HT1080 (cell line): ENCODE data around the gene RNLS. TPM values are rescaled to one million over a fixed set of nuclear protein-coding genes. Genes with fewer than 3 reads are reported as not detected.

Source experiments
- DNase-seq: peaks from one replicate; pipeline ENCODE4 v3.0.0-alpha.2; 2015; ENCODE audit warnings: low read depth
- small RNA-seq: library from RNA; depleted of rRNA; stranded (forward); fragments of <200 nt; gene quantifications from one replicate; pipeline ENCODE3, GENCODE V24; 2014
- total RNA-seq: library from RNA; depleted of rRNA; stranded (reverse); fragments of >200 nt; shearing (Covaris generic); gene quantifications from 2 replicates; pipeline ENCODE4 v1.2.3, GENCODE V29; 2014; rRNA removed

Gene RNLS
- total RNA-seq, 1 experiment from 2014 or later: 0.21 TPM

DNA sequence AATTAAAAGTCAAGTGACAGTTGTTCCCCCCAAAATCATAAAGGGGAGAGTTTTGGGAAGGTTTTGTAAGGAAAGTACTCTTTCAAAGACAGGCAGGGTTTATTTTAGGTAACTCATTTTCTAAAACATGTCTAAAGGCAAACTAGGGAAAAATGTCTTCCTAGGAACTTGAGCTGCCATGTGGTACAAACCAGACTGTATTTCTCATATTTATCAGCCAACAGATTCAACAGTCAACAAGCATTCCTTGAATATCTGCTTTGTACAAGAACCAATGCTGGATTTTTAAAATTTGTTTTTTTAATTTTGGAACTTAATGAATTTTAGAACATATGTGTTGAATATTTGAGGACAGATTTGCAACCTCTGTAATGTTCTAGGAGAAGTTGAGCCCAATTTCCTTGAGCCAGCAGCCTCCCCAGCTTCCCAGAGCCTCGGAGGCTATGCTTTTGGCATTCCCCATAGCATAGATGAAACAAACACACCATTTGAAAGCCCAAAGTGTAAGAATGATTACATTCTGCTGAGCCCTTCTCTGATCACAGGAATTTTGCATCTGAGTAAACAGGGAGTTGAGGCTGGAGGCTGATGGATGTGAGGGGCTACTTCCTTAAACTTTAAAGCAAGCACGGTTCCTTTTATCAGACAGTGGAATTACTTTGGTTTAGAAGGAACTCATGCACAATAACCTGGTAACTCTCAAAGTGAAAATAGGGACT, 345.1 kb downstream of the RNLS start:
- DNase-seq: no peak

DNA sequence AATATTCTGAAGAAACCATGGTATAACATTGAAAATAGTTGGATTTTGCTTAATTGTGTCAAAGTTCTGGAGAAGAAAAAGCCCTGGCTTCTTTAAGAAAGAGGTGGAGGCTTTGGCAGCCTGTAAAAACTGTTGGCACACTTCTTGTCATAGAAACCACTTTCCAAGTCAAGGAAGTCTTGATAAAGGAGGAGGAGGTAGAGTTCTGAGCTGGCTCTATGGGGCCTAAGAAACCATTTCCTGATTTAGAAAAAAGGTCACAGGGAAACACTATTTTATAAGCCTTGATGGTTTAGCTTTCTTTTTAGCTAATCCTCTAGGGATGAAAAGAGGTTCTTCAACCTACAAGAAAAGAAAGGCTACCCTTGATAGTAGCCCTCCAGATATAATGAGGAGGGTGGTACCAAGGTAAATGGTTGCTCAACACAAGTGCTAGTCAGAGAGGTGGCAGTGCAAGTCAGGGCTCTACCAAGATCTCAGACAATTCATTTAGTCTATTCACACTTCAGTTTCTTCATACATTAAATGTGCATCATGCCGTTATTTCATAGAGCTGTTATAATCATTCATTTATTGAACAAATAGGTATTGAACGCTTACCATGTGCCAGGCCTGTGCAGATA, 346.9 kb downstream of the RNLS start:
- no peak for DNase-seq

DNA sequence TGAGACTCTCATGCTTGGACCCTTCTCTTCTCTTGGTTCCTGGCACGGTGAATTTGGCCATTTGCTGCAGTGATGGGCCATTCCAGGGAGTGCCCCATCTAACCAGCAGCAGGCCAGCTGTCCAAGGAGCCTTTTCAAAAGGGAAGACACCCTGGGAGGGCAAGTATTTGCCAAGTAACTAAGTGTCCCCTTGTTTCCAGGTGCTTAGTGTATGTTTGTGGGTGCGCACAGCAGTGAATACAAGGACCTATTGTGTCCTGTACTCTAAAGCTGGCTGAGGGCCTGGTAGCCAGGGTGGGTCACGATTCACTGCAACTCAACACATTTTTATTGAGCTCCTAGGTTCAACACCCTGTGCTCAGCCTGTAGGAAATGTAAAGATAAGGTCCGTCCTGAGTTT, 348.8 kb downstream of the RNLS start:
- no peak for DNase-seq

DNA sequence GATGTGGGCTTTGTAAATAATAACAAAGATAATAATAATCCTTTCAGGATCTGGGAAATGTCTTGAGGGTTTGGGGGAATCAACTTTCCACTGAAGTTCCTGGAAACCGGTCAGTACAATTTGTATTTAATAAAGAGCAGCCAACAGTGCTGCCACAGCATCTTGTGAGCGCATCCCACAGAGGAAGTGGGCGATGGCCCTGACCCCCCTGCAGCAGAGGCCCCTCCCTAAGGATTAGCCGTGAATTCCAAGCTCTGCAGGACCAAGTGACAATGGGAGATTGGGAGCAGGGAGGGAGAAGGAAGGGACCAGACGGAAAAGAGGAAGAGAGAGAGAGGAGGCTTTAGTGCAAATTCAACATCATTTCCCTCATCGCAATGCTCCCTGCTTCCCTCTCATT, 349.2 kb downstream of the RNLS start:
- no peak for DNase-seq

DNA sequence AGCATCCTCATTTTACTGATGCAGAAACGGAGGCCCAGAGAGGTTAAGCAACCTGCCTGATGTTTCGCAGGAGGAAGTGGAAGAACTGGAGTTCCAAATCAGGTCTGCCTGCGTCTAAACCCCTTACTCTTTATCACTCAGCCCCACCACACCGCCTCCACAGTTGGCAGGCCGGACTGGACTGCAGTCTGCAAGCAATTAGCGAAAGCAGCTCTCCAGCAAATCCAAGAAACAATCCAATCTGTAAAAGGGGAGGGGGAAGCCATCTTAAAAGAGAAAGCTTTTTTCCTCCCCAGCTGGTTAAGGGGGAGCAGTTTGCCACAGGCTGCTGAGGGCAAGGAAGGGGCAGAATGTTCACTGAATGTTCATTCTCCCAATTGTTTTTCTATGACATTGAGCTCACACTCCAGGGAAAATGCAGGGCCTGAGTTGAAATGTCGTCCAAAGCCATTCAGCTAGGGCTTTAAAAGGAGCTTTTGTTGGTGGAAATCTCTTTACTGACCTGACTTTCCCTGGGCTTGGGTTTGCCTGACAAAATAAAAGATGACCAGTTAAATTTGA, 350.1 kb downstream of the RNLS start:
- no peak for DNase-seq

DNA sequence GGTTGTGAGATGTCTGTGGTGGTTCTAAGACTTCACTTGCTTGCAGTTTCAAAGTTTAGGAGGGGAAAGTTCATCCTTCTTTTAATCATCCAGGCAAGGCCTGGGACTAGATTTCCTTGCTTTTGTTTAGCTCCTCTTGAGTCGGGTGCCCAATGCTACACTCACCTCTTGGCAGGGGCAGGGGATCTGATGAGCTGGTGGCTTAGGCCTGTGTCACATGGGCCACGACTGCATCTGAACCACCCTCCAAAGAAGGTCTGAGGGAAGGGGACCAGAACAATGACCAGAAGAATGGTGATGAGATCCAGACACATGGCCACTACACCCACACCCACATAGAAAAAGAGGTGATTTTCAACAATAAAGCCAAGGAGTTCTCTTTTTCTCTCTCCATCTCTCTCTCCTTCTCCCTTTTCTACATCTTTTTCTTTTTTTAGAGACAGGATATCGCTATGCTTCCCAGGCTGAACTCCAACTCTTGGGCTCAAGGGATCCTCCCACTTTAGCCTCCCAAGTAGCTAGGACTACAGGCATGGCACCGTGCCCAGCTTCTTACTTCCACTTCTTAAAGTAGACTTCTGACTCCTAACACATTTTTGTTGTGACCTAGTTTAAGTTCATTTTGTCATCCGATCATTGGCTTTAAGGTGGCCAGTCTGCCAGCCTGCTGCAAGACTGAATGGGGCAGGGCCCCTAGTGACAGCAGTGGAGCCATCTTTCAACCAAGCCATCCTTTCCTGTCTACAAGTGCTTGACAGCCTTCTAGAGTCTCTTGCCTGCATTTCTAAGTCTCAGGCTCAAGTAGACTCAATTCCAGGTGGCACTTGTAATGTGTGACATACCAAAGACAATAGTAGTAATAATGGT, 350.9 kb downstream of the RNLS start:
- DNase-seq: peak; percentile 34

DNA sequence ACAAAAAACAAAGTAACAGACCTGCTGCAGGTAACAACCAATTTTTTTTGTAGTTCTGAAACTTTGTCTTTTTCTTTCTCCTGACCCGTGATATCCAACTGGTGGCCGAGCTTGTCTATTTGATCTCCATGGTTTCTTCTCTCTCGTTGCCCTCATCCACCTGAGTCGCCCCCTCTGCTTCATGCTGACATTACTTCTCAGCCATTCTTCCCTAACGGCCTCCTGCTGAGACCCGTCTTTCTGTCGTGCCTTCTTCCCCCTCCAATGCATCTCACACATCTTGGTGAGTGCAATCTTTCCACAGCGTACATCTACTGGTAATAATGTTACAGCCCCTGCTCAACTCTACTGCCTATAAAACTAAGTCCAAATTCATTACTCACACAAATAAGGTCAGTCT, 352.9 kb downstream of the RNLS start:
- DNase-seq: no peak

DNA sequence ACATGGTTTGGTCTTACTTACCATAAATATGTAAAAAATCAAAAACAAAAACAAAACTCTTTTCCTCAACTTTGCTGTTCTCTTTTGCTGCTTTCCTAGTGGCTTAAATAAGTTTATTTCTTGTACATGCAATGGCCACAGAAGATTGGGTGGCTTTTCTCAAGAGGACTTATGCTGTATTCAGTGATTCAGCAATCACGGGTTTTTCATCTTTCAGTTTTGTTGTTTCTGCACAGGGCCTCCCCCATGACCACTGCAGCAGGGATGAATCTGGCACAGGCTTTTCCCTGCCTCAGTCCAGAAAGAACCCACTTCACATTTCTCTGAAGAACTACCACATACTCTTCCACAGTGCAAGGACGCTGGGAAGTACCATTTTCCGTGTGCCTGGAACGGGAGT, 355.0 kb downstream of the RNLS start:
- no peak for DNase-seq

DNA sequence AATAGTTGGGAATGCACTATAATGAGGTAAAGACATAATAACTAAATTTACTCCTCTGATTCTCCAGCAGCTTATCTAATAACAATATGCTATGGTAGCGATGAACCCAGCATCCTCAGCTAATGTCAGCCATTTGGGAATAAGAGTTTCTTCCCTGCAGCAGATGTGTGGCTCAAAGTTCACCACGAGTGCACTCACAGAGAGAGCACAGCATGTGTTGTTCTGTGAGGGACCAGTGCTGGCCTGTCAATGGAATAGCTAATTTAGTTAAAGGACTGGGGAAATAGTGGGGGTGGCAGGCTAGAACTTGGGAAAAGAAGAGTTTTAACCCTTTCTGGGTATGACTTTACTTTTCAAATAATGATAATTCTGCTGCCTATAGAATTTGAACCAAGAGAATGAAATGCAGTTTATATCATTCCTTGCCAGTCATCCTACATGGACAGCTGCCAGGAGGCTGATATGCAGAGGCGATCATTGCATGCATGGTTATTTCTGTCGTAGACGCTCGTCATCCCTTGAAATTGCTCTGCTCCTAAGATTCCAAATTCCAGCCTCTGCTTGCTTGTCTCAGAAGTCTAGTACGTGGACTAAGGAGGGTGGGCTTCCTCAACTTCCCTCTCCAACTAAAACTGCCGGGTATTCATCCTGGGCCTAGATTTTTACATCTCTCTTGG, 355.6 kb downstream of the RNLS start:
- DNase-seq: no peak

DNA sequence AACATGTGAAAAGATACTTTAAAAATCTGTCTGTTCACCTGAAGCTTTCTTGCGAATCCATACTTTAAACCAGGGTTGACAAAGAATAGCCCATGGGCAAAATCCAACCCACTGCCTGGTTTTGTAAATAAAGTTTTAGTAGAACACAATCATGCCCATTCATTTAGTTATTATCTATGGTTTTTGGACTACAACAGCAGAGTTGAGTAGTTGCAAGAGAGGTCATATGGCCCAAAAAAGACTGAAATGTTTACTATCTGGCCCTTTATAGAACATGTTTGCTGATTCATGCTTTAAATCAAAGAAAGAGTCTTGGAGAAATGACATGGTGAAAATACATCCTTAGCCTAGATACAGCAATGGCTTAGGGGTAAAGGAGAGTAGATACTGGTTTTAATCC, 356.2 kb downstream of the RNLS start:
- no peak for DNase-seq

DNA sequence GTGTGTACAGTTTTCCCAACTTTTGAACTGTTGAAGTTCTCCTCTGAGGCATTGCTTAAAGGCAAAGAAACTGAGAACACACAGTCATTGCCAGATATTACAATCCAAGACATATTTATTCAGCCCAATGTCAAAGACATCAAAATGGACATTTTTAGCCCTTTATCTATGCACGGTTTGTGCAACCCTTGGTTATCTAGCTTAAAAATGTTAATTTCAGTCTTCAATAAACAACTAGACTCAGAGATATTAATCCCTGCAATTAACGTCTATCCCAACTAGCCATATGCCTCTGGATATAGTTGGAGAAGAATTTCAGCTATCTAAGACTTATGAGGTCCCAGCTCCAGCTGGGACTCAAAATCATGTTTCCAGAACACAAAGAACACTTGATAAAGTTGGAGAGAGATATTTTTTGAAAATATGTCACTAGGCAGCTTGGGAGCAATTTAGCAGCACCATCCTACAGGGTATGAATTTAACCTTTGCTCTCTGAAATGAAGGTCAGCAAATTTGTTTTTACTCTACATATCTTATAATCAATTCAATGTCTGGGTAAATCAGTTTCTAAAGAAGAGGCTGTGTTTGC, 357.0 kb downstream of the RNLS start:
- DNase-seq: no peak

Small RNA genes lying within 50 kb of the gene (small RNA-seq; reads per million reads assigned to genes)
- not detected for gene AL353149.1
- gene RF00019: not detected

Other genes starting within 250 kb of the RNLS start
- gene LIPJ, start 3.4 kb upstream of the RNLS start, total RNA-seq: not detected in 2 replicates
- not detected in 2 replicates for gene LIPF, start 81.1 kb upstream of the RNLS start, total RNA-seq
- not detected in 2 replicates for gene LIPK, start 122.9 kb upstream of the RNLS start, total RNA-seq
- not detected in 2 replicates for gene LIPN, start 176.7 kb upstream of the RNLS start, total RNA-seq
- not detected in 2 replicates for gene LIPM, start 219.4 kb upstream of the RNLS start, total RNA-seq